NB4 (cell line): ENCODE measurements around the gene ATRN.

Experiments used
- CTCF ChIP-seq: IDR thresholded peaks from one replicate; pipeline ENCODE4 v1.5.1; 2012; ENCODE audit warnings: low read depth, low read length
- MAX ChIP-seq: IDR thresholded peaks from 2 replicates; pipeline ENCODE4 v1.6.1; 2011; ENCODE audit warnings: low read depth, low read length
- MYC ChIP-seq: IDR thresholded peaks from 2 replicates; pipeline ENCODE4 v1.6.1; 2011; ENCODE audit warnings: low read depth, low read length
- POLR2A ChIP-seq: IDR thresholded peaks from 2 replicates; pipeline ENCODE4 v1.6.1; 2011; ENCODE audit warnings: mild to moderate bottlenecking; ENCODE audit not compliant: insufficient read length; ENCODE audit errors: extremely low read depth

GRCh38 chr20:3658019-3658715 is 187.3 kb downstream of the ATRN start:
- TF ChIP-seq CTCF (no peak), POLR2A (no peak), MYC (no peak), MAX (no peak)
